ENCODE results near the gene C9orf85. TPM values are rescaled to one million over a fixed set of nuclear protein-coding genes. Genes with fewer than 3 reads are reported as not detected.
"Not testable (repeated sequence)": the region's sequence is repeated elsewhere in the genome, so short reads cannot be mapped to it uniquely, and the experiment has no call there.

The C9orf85 gene
- total RNA-seq, 1 experiment from 2014 or later: 9.4 TPM

GRCh38 chr9:71928376-71928775 is 16.9 kb downstream of the C9orf85 start:
- Histone ChIP-seq H3K9me3 (no peaks in the 10 kb centered on the region), H3K27me3 (no peaks in the 10 kb centered on the region), H3K36me3 (no peaks in the 10 kb centered on the region; the same call in 1 of the 2 replicates), H3K4me3 (no peak overlapping the region)
- DNase-seq: no peak

DNA sequence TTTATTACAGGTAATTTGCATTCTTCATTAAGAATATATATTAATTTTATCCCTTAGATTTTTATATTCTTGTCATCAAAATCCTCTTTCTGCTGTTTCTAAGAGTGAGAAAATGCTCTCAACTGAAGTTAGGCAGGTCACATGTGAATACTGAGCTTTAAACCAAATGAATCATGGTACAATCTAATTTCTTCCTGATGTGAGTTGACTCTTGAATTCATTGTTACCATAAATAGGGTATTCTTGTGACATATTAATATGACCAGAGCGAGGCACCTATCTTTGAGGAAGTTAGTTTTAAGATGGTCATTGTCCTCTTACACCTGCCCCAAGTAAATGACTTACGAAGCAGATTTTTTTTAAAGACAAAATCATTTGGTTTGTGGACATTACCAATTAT is 17.4 kb downstream of the C9orf85 start:
- Histone ChIP-seq H3K4me3 (no peak overlapping the region), H3K36me3 (no peaks in the 10 kb centered on the region; the same call in 1 of the 2 replicates)
- no peak for DNase-seq

GRCh38 chr9:71929223-71929622 is 17.8 kb downstream of the C9orf85 start:
- Histone ChIP-seq H3K36me3 (no peaks in the 10 kb centered on the region; the same call in 1 of the 2 replicates), H3K9me3 (no peaks in the 10 kb centered on the region), H3K4me3 (no peak overlapping the region), H3K27me3 (no peaks in the 10 kb centered on the region)
- no peak for DNase-seq

More for the DNA sequence above, 17.4 kb downstream of the C9orf85 start:
- Histone ChIP-seq H3K27me3 (no peaks in the 10 kb centered on the region), H3K9me3 (no peaks in the 10 kb centered on the region)

DNA sequence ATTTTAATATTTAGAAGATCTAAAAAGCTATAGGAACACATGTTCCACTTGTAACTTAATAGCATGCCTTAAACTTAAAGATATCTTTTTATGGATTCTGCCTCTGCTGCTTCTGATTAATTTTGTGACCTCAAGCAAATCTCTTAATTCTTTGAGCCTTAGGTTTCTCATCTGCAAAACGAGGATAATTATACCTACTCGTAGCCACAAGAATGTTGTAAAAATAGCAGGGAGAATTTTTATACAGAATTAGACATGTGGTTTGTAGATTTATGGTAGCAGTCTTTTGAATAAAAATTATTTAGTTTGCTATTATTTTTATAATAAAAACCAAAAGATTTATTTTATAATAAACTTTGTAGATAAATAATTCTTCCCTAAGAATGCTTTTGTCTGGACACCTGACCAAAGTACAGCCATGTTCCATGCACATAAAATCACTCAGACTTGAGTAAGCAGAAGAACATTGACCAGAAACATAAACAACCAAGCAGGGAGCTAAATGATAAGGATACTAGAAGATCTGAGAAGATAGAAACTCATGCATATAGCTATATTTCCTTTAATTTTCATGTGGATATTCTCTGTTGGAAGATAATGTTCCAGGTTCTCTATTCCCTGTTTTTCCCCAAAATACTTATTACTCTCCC is 18.5 kb downstream of the C9orf85 start:
- DNase-seq: no peak
- H3K9me3 ChIP-seq: no peaks in the 10 kb centered on the region

DNA sequence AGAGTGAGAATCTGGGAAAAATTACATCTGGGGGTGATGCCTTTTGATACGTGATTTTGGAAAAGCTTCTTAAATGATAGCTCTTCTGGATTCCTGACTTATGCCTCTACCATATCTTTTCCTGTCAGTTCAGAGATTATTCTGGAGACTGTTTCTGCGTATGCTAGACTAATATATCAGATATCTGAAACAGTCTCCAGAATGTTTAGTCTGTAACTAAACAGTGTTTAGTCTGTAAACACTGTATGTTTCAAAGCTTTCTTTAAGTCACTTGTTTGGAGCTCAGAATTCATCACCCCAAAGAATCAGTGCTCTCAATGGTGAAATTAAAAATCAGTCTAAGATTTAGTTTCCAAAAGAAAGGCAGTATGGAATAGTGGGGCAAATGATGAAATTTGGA is 19.7 kb downstream of the C9orf85 start:
- Histone ChIP-seq H3K4me3 (no peak overlapping the region), H3K27me3 (no peaks in the 10 kb centered on the region), H3K36me3 (no peaks in the 10 kb centered on the region; the same call in 1 of the 2 replicates), H3K9me3 (no peaks in the 10 kb centered on the region)
- DNase-seq: no peak

More for the DNA sequence above, 18.5 kb downstream of the C9orf85 start:
- H3K36me3 ChIP-seq: no peaks in the 10 kb centered on the region; the same call in 1 of the 2 replicates
- no peak overlapping the region for H3K4me3 ChIP-seq
- H3K27me3 ChIP-seq: no peaks in the 10 kb centered on the region

DNA sequence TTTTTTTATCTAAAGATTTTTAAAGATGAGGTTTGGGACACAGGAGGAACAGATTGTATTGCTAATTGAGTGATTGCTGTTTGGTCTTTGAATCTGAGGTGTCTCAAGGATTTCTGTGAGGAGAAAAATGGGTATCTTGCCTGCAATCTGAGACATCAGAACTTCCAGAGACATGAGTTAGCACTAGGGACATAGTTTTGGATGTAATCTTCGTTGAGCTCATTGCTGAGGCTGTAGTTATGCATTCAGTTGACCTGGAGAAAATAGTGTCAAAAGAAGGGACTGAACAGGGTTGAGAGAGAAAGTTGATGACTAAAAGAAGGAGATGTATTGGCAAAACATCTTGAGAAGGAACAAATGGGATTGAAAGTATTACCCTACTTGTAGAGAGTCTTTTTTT is 24.6 kb downstream of the C9orf85 start:
- no peaks in the 10 kb centered on the region; the same call in 1 of the 2 replicates for H3K36me3 ChIP-seq
- DNase-seq: no peak
- H3K4me3 ChIP-seq: no peak overlapping the region
- H3K9me3 ChIP-seq: no peaks in the 10 kb centered on the region
- no peaks in the 10 kb centered on the region for H3K27me3 ChIP-seq

- Histone ChIP-seq H3K36me3 (no peaks in the 10 kb centered on the region; the same call in 1 of the 2 replicates), H3K9me3 (no peaks in the 10 kb centered on the region), H3K4me3 (no peak overlapping the region), H3K27me3 (no peaks in the 10 kb centered on the region)
- no peak for DNase-seq
Observed at GRCh38 chr9:71937070-71937625, 25.7 kb downstream of the C9orf85 start.

DNA sequence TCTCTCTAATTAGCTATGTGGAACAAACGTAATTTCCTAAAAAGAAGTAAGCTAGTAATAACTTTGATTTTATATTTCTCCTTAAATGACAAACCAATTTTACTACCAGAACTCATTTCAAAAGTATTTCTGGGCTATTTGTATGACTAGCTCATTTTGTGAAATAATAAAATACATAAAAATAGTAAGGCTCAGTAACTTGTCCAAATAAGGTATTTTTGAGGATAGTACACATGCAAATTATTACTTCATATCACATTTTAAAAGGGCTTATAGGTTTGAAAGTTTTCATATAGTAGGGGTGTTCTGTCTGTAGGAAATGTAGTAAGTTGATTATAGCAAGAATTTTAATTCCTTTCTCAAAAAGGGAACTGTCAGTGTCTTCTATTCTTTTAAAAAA is 26.5 kb downstream of the C9orf85 start:
- no peak overlapping the region for H3K4me3 ChIP-seq
- no peaks in the 10 kb centered on the region for H3K36me3 ChIP-seq
- no peaks in the 10 kb centered on the region for H3K27me3 ChIP-seq
- no peak for DNase-seq
- H3K9me3 ChIP-seq: no peaks in the 10 kb centered on the region

DNA sequence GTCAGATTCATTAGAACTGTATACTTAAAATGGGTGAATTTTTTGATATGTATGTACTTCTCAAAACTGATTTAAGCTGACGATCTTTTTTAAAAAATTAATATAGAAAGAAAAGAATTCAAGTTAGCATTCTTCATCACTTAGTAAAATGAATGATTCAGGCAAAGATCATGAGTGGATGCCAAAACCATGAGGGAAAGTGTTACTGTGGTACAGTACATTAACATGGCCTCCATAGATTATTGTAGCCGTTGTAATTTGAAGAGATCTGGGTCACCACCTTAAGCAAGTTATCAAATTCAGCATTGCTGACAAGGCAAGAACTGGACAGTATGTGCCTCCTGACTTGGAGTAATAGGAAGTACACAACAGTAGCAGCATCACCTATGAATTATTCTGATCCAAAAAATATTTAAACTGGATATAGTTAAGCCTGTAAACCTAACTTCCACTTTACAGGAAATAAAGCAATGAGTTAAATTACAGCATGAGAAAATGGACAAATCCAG is 29.7 kb downstream of the C9orf85 start:
- H3K9me3 ChIP-seq: no peaks in the 10 kb centered on the region
- no peak overlapping the region for H3K4me3 ChIP-seq
- no peak for DNase-seq
- H3K36me3 ChIP-seq: no peaks in the 10 kb centered on the region
- no peaks in the 10 kb centered on the region for H3K27me3 ChIP-seq

- no peaks in the 10 kb centered on the region for H3K27me3 ChIP-seq
- H3K4me3 ChIP-seq: no peak overlapping the region
- no peaks in the 10 kb centered on the region for H3K36me3 ChIP-seq
- H3K9me3 ChIP-seq: no peaks in the 10 kb centered on the region
- no peak for DNase-seq
Observed at GRCh38 chr9:71941998-71942567, 30.6 kb downstream of the C9orf85 start.

DNA sequence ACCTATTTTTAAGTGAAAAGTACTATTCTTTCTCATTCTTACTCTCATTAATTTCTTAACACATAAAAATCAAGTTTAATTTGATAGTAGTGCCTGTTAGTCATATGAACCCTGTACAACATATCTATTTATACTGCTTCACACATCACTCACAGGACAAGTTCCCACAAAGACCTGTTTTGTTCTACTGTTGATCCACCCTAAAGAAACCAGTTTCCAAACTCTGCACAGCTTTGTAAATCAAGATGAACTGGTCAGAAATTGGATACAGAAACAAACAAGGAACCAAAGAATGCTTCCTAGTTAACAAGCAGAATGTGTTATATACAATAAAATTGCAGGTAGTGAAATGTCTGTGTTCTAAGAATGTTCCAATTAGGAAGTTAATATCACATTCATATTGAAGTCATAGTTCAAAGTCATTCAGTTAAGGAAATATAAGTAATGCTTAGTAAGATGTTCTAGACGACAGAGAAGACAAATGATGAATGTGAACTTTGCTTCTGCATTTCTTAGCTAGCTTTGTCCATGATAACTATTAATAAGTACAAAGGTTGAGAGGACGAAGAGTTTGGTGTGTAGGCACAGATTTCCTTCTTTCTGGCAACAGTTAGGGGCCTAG is 33.4 kb downstream of the C9orf85 start:
- Histone ChIP-seq H3K4me3 (no peak overlapping the region), H3K36me3 (no peaks in the 10 kb centered on the region; the same call in 1 of the 2 replicates), H3K27me3 (no peaks in the 10 kb centered on the region), H3K9me3 (no peaks in the 10 kb centered on the region)
- no peak for DNase-seq

GRCh38 chr9:71954652-71955051 is 43.2 kb downstream of the C9orf85 start:
- not testable (repeated sequence) for DNase-seq, H3K4me3 ChIP-seq, H3K9me3 ChIP-seq, H3K36me3 ChIP-seq, H3K27me3 ChIP-seq

DNA sequence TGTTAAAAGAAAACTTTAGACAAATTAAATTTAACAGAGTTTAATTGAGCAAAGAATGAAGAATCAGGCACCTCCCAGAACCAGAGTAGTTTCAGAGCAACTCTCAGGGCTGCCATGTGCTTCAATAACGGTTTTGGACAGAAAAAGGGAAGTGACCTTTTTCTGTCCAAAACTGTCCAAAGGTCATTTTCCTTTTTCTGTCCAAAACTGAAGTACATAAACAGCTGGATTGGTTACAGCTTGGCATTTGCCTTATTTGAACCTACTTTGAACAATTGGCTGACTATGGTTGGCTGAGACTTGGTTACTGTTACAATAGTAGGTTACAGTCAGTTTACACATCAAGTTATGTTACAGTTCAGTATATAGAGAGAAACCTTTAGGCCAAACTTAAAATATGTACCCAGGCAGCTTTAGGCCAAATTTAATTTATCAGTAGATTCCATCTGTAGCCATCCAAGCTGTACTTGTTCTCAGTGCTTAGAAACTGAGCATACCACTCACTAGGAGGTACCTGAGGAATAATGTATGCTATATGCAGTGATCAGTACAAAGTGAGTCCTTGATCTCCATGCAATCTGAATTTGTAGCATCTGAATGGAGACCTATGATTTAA is 44.0 kb downstream of the C9orf85 start:
- no peak for DNase-seq
- H3K27me3 ChIP-seq: no peaks in the 10 kb centered on the region
- no peak overlapping the region for H3K4me3 ChIP-seq
- H3K36me3 ChIP-seq: no peaks in the 10 kb centered on the region
- H3K9me3 ChIP-seq: no peaks in the 10 kb centered on the region

GRCh38 chr9:71962328-71962727 is 50.9 kb downstream of the C9orf85 start:
- Histone ChIP-seq H3K4me3 (no peak overlapping the region), H3K9me3 (no peaks in the 10 kb centered on the region), H3K27me3 (no peaks in the 10 kb centered on the region), H3K36me3 (no peaks in the 10 kb centered on the region)
- DNase-seq: no peak

DNA sequence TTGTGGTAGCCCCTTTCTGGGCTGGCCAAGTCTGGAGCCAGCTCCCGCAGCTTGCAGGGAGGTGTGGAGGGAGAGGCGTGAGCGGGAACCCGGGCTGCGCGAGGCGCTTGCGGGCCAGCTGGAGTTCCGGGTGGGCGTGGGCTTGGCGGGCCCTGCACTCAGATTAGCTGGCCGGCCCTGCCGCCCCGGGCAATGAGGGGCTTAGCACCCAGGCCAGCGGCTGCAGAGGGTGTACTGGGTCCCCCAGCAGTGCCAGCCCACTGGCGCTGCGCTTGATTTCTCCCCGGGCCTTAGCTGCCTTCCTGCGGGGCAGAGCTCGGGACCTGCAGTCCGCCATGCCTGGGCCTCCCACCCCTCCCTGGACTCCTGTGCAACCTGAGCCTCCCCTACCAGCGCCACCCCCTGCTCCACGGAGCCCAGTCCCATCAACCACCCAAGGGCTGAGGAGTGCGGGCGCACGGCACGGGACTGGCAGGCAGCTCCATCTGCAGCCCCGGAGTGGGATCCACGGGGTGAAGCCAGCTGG is 52.1 kb downstream of the C9orf85 start:
- H3K36me3 ChIP-seq, DNase-seq, H3K4me3 ChIP-seq, H3K9me3 ChIP-seq, H3K27me3 ChIP-seq: not testable (repeated sequence)

DNA sequence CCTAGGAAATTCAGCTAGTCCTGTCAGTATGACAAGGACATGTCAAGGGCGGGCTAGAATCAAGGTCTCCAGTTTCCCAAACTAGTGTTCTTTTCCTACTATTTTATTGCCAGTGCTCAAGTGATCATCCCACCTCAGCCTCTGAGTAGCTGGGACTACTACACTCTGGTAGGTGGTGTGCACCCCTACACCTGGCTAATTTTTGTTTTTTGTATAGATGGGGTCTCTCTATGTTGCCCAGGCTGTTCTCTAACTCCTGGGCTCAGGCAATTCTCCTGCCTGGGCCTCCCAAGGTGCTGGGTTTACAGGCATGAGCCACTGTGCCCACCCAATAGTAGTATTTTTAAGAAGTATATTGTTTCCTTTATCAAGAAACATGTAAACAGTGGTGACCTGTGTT is 54.0 kb downstream of the C9orf85 start:
- no peak for DNase-seq
- H3K36me3 ChIP-seq: no peaks in the 10 kb centered on the region
- H3K9me3 ChIP-seq: no peaks in the 10 kb centered on the region
- no peaks in the 10 kb centered on the region for H3K27me3 ChIP-seq
- H3K4me3 ChIP-seq: no peak overlapping the region

- Histone ChIP-seq H3K4me3 (no peak overlapping the region), H3K27me3 (no peaks in the 10 kb centered on the region), H3K36me3 (no peaks in the 10 kb centered on the region)
Observed at GRCh38 chr9:71966601-71967000, 55.2 kb downstream of the C9orf85 start.

More at GRCh38 chr9:71966601-71967000, 55.2 kb downstream of the C9orf85 start:
- no peaks in the 10 kb centered on the region for H3K9me3 ChIP-seq
- no peak for DNase-seq
